Medulla oblongata (tissue), 1 donor: ENCODE measurements around the gene ERI2.

ENCODE experiments used
- DNase-seq: peaks from one replicate; pipeline ENCODE4 v3.0.0-alpha.2; 2015; ENCODE audit errors: extremely low spot score

The ERI2 gene

GRCh38 chr16:20806168-20807050, at the start of gene ERI2, which contains the start of gene REXO5:
Gene ERI2 (minus strand): TSS chr16:20806472. CDS start chr16:20806430, 42 bp downstream.
Gene REXO5 (plus strand): TSS chr16:20806527. CDS start chr16:20806954, 427 bp downstream.
- DNase-seq = peak; percentile 94

- DNase-seq = no peak
Observed at GRCh38 chr16:20854963-20855362, 48.7 kb upstream of the ERI2 start.

GRCh38 chr16:20853981-20854620, 47.8 kb upstream of the ERI2 start:
- no peak for DNase-seq

GRCh38 chr16:20853143-20853542, 46.9 kb upstream of the ERI2 start:
- DNase-seq = no peak

GRCh38 chr16:20851601-20852000, 45.3 kb upstream of the ERI2 start:
- peak; percentile 40 for DNase-seq

GRCh38 chr16:20850981-20851380, 44.7 kb upstream of the ERI2 start:
- DNase-seq = no peak

- DNase-seq = peak; percentile 86
Observed at GRCh38 chr16:20849589-20850390, 43.5 kb upstream of the ERI2 start.

GRCh38 chr16:20847550-20847949, 41.3 kb upstream of the ERI2 start:
- no peak for DNase-seq

GRCh38 chr16:20846551-20846950, 40.3 kb upstream of the ERI2 start:
- DNase-seq = no peak

GRCh38 chr16:20846030-20846429, 39.8 kb upstream of the ERI2 start:
- no peak for DNase-seq

GRCh38 chr16:20844588-20844987, 38.3 kb upstream of the ERI2 start:
- no peak for DNase-seq

- no peak for DNase-seq
Observed at GRCh38 chr16:20844054-20844453, 37.8 kb upstream of the ERI2 start.

- DNase-seq = no peak
Observed at GRCh38 chr16:20839504-20839903, 33.2 kb upstream of the ERI2 start.

- no peak for DNase-seq
Observed at GRCh38 chr16:20838240-20838639, 32.0 kb upstream of the ERI2 start.

- peak; percentile 15 for DNase-seq
Observed at GRCh38 chr16:20833086-20833485, 26.8 kb upstream of the ERI2 start.

GRCh38 chr16:20830372-20830771, 24.1 kb upstream of the ERI2 start:
- no peak for DNase-seq

GRCh38 chr16:20829536-20829935, 23.3 kb upstream of the ERI2 start:
- no peak for DNase-seq

- DNase-seq = no peak
Observed at GRCh38 chr16:20826039-20826566, 19.8 kb upstream of the ERI2 start.

- DNase-seq = no peak
Observed at GRCh38 chr16:20822521-20823325, 16.5 kb upstream of the ERI2 start.

- no peak for DNase-seq
Observed at GRCh38 chr16:20821682-20822081, 15.4 kb upstream of the ERI2 start.
